ENCODE data around the gene ERCC6L2.

The ERCC6L2 gene

GRCh38 chr9:95880021-95880690 lies 4.7 kb downstream of the ERCC6L2 start:
- H4K5ac ChIP-seq (ENCODE audit: low read length) = no peak overlapping the region
- no peak overlapping the region for H3K4ac ChIP-seq (ENCODE audit: low read depth, low read length)
- H3K79me2 ChIP-seq (ENCODE audit: control insufficient read depth, insufficient read depth, low read length) = peaks cover 5% of the 10 kb centered on the region
- H3K23ac ChIP-seq (ENCODE audit: low read length) = no peak overlapping the region
- no peak overlapping the region for H2BK120ac ChIP-seq (ENCODE audit: low read depth, low read length)
- no peak overlapping the region for H3K9ac ChIP-seq (ENCODE audit: low read length)
- H3K56ac ChIP-seq (ENCODE audit: low read length) = no peak overlapping the region
- WGBS (ENCODE audit: extremely low coverage, insufficient coverage, low lambda C conversion rate) = no CpG with 5 or more reads among the region's 4 CpGs
- DNase-seq = no peak
- H3K18ac ChIP-seq (ENCODE audit: low read length) = no peak overlapping the region
- no peak overlapping the region for H2AK5ac ChIP-seq (ENCODE audit: low read length)
- H3K4me1 ChIP-seq (ENCODE audit: control insufficient read depth, low read depth, low read length) = no peaks in the 10 kb centered on the region
- H2BK5ac ChIP-seq (ENCODE audit: low read length) = no peak overlapping the region
- H4K8ac ChIP-seq (ENCODE audit: low read depth, low read length) = no peak overlapping the region
- no peak overlapping the region for H2BK15ac ChIP-seq (replicated peaks; ENCODE audit: low read depth)
- no peak overlapping the region for H3K4me3 ChIP-seq (ENCODE audit: low read length)
- H3K79me1 ChIP-seq (ENCODE audit: low read length) = peaks cover 9% of the 10 kb centered on the region
- no peak overlapping the region for H3K4me2 ChIP-seq (ENCODE audit: low read length)
- no peaks in the 10 kb centered on the region for H3K27me3 ChIP-seq (ENCODE audit: insufficient read depth, low read length, poor library complexity)
- H3K36me3 ChIP-seq (ENCODE audit: control insufficient read depth, insufficient read depth, low read length) = peaks cover 2% of the 10 kb centered on the region
- no peak overlapping the region for H3K27ac ChIP-seq (ENCODE audit: low read depth, low read length)

GRCh38 chr9:95887926-95888497 lies 12.5 kb downstream of the ERCC6L2 start:
- H4K5ac ChIP-seq (ENCODE audit: low read length) = no peak overlapping the region
- no peak for DNase-seq
- H3K56ac ChIP-seq (ENCODE audit: low read length) = no peak overlapping the region

GRCh38 chr9:95890594-95890993 lies 15.1 kb downstream of the ERCC6L2 start:
- Histone ChIP-seq H2BK15ac (replicated peaks; ENCODE audit: low read depth) (no peak overlapping the region), H2AK5ac (ENCODE audit: low read length) (no peak overlapping the region), H3K4ac (ENCODE audit: low read depth, low read length) (no peak overlapping the region), H2BK120ac (ENCODE audit: low read depth, low read length) (no peak overlapping the region), H3K4me3 (ENCODE audit: low read length) (no peak overlapping the region), H3K56ac (ENCODE audit: low read length) (no peak overlapping the region), H3K27me3 (ENCODE audit: insufficient read depth, low read length, poor library complexity) (no peaks in the 10 kb centered on the region), H3K27ac (ENCODE audit: low read depth, low read length) (no peak overlapping the region), H3K23ac (ENCODE audit: low read length) (no peak overlapping the region), H3K9ac (ENCODE audit: low read length) (no peak overlapping the region), H4K5ac (ENCODE audit: low read length) (no peak overlapping the region), H3K4me1 (ENCODE audit: control insufficient read depth, low read depth, low read length) (no peaks in the 10 kb centered on the region), H3K4me2 (ENCODE audit: low read length) (no peak overlapping the region), H2BK5ac (ENCODE audit: low read length) (no peak overlapping the region), H3K18ac (ENCODE audit: low read length) (no peak overlapping the region), H3K79me1 (ENCODE audit: low read length) (peaks cover 5% of the 10 kb centered on the region), H4K8ac (ENCODE audit: low read depth, low read length) (no peak overlapping the region), H3K79me2 (ENCODE audit: control insufficient read depth, insufficient read depth, low read length) (peaks cover 6% of the 10 kb centered on the region), H3K36me3 (ENCODE audit: control insufficient read depth, insufficient read depth, low read length) (no peaks in the 10 kb centered on the region)
- no peak for DNase-seq
- WGBS (ENCODE audit: extremely low coverage, insufficient coverage, low lambda C conversion rate) = no CpG with 5 or more reads among the region's 4 CpGs

More at GRCh38 chr9:95887926-95888497, 12.5 kb downstream of the ERCC6L2 start:
- Histone ChIP-seq H3K79me2 (ENCODE audit: control insufficient read depth, insufficient read depth, low read length) (peaks cover 7% of the 10 kb centered on the region), H3K18ac (ENCODE audit: low read length) (no peak overlapping the region), H3K9ac (ENCODE audit: low read length) (no peak overlapping the region), H2BK15ac (replicated peaks; ENCODE audit: low read depth) (no peak overlapping the region), H3K36me3 (ENCODE audit: control insufficient read depth, insufficient read depth, low read length) (no peaks in the 10 kb centered on the region), H2AK5ac (ENCODE audit: low read length) (no peak overlapping the region), H4K8ac (ENCODE audit: low read depth, low read length) (no peak overlapping the region), H3K27ac (ENCODE audit: low read depth, low read length) (no peak overlapping the region), H3K23ac (ENCODE audit: low read length) (no peak overlapping the region), H3K4me1 (ENCODE audit: control insufficient read depth, low read depth, low read length) (no peaks in the 10 kb centered on the region), H3K4me3 (ENCODE audit: low read length) (no peak overlapping the region), H3K27me3 (ENCODE audit: insufficient read depth, low read length, poor library complexity) (no peaks in the 10 kb centered on the region), H3K4me2 (ENCODE audit: low read length) (no peak overlapping the region), H3K4ac (ENCODE audit: low read depth, low read length) (no peak overlapping the region), H3K79me1 (ENCODE audit: low read length) (peaks cover 6% of the 10 kb centered on the region), H2BK120ac (ENCODE audit: low read depth, low read length) (no peak overlapping the region), H2BK5ac (ENCODE audit: low read length) (no peak overlapping the region)
- WGBS (ENCODE audit: extremely low coverage, insufficient coverage, low lambda C conversion rate) = no CpG with 5 or more reads among the region's 1 CpG

- Histone ChIP-seq H3K4me3 (ENCODE audit: low read length) (no peak overlapping the region), H3K18ac (ENCODE audit: low read length) (no peak overlapping the region), H3K4me1 (ENCODE audit: control insufficient read depth, low read depth, low read length) (no peaks in the 10 kb centered on the region), H3K23ac (ENCODE audit: low read length) (no peak overlapping the region), H3K79me2 (ENCODE audit: control insufficient read depth, insufficient read depth, low read length) (peaks cover 2% of the 10 kb centered on the region), H3K9ac (ENCODE audit: low read length) (no peak overlapping the region), H2BK120ac (ENCODE audit: low read depth, low read length) (no peak overlapping the region), H2BK15ac (replicated peaks; ENCODE audit: low read depth) (no peak overlapping the region), H3K56ac (ENCODE audit: low read length) (no peak overlapping the region), H3K27me3 (ENCODE audit: insufficient read depth, low read length, poor library complexity) (no peaks in the 10 kb centered on the region), H4K8ac (ENCODE audit: low read depth, low read length) (no peak overlapping the region), H3K36me3 (ENCODE audit: control insufficient read depth, insufficient read depth, low read length) (no peaks in the 10 kb centered on the region), H3K4me2 (ENCODE audit: low read length) (no peak overlapping the region), H4K5ac (ENCODE audit: low read length) (no peak overlapping the region), H2BK5ac (ENCODE audit: low read length) (no peak overlapping the region), H2AK5ac (ENCODE audit: low read length) (no peak overlapping the region), H3K4ac (ENCODE audit: low read depth, low read length) (no peak overlapping the region), H3K27ac (ENCODE audit: low read depth, low read length) (no peak overlapping the region), H3K79me1 (ENCODE audit: low read length) (peaks cover 2% of the 10 kb centered on the region)
- 100% methylated on average over 2 of the region's 8 CpGs for WGBS (ENCODE audit: extremely low coverage, insufficient coverage, low lambda C conversion rate)
- DNase-seq = no peak
Observed at GRCh38 chr9:95891067-95891671, 15.7 kb downstream of the ERCC6L2 start.

GRCh38 chr9:95892690-95893089 lies 17.2 kb downstream of the ERCC6L2 start:
- DNase-seq = no peak
- Histone ChIP-seq H3K79me2 (ENCODE audit: control insufficient read depth, insufficient read depth, low read length) (peaks cover 2% of the 10 kb centered on the region), H3K23ac (ENCODE audit: low read length) (no peak overlapping the region), H2BK120ac (ENCODE audit: low read depth, low read length) (no peak overlapping the region), H3K9ac (ENCODE audit: low read length) (no peak overlapping the region), H3K27ac (ENCODE audit: low read depth, low read length) (no peak overlapping the region), H3K56ac (ENCODE audit: low read length) (no peak overlapping the region), H4K5ac (ENCODE audit: low read length) (no peak overlapping the region), H3K79me1 (ENCODE audit: low read length) (peaks cover 2% of the 10 kb centered on the region), H3K4me3 (ENCODE audit: low read length) (no peak overlapping the region), H3K18ac (ENCODE audit: low read length) (no peak overlapping the region), H3K36me3 (ENCODE audit: control insufficient read depth, insufficient read depth, low read length) (no peaks in the 10 kb centered on the region), H2BK5ac (ENCODE audit: low read length) (no peak overlapping the region), H2BK15ac (replicated peaks; ENCODE audit: low read depth) (no peak overlapping the region), H3K27me3 (ENCODE audit: insufficient read depth, low read length, poor library complexity) (no peaks in the 10 kb centered on the region), H3K4me2 (ENCODE audit: low read length) (no peak overlapping the region), H4K8ac (ENCODE audit: low read depth, low read length) (no peak overlapping the region), H2AK5ac (ENCODE audit: low read length) (no peak overlapping the region), H3K4me1 (ENCODE audit: control insufficient read depth, low read depth, low read length) (no peaks in the 10 kb centered on the region), H3K4ac (ENCODE audit: low read depth, low read length) (no peak overlapping the region)
- WGBS (ENCODE audit: extremely low coverage, insufficient coverage, low lambda C conversion rate) = no CpG with 5 or more reads among the region's 2 CpGs
